ENCODE measurements around the gene TMEFF2.

GRCh38 chr2:191954451-191954850 lies 240.3 kb downstream of the TMEFF2 start:
- TF ChIP-seq, protein P1, sequence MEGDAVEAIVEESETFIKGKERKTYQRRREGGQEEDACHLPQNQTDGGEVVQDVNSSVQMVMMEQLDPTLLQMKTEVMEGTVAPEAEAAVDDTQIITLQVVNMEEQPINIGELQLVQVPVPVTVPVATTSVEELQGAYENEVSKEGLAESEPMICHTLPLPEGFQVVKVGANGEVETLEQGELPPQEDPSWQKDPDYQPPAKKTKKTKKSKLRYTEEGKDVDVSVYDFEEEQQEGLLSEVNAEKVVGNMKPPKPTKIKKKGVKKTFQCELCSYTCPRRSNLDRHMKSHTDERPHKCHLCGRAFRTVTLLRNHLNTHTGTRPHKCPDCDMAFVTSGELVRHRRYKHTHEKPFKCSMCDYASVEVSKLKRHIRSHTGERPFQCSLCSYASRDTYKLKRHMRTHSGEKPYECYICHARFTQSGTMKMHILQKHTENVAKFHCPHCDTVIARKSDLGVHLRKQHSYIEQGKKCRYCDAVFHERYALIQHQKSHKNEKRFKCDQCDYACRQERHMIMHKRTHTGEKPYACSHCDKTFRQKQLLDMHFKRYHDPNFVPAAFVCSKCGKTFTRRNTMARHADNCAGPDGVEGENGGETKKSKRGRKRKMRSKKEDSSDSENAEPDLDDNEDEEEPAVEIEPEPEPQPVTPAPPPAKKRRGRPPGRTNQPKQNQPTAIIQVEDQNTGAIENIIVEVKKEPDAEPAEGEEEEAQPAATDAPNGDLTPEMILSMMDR (IDR thresholded peaks at IDR 0.05) = no peak
- TF ChIP-seq POLR2A (IDR thresholded peaks at IDR 0.05) = no peak
